HG03460 (cell line): ENCODE results near the gene HLA-DOB.

Experiments used
- ATAC-seq: cut with Tn5 transposase; IDR thresholded peaks from one replicate; pipeline ENCODE4 v1.9.1; 2021; ENCODE audit not compliant: unreplicated experiment

HLA-DOB gene

DNA sequence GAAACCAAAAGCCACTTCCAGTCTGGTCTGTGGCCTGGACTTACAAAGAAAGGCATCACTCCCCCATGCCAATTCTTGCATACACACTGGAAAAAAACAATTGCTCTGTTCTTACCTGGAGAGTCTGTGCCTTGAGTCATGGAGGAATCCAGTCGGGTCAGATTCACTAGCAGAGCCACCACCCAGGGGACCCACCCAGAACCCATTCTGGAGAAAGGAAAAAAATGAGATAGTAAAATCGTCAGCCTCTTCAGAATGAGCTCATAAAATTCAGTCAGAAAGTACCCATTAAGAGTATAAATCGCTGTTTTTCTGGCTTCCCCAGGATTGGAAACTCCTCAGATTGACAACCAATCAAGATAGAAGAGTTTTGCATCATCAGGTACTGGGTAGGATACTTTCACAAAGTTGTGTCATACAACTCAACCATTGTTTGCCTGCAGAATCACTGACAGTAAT is at the start of gene HLA-DOB:
Gene HLA-DOB, minus strand, starts transcription at position 257 of the 459 bp plus-strand sequence. Its CDS starts 51 bp downstream, at position 206.
- no peak for ATAC-seq

GRCh38 chr6:32865724-32866443 is 49.1 kb upstream of the HLA-DOB start:
- no peak for ATAC-seq

DNA sequence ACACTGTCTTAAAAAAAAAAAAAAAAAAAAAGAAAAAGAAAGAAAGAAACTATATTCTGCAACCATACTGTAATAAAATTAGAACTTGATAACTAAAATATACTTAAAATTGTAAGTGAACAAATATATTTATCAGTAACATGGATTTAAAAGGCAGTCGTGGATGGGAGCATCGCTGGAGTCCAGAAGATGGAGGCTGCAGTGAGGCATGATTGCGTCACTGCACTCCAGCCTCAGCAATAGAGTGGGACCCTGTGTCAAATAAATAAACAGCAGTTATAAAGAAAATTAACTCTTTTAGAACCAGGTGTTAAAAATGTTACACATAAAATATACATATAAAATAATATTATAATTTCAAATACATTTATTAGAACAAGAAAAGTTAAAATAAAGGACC is 45.9 kb upstream of the HLA-DOB start:
- no peak for ATAC-seq

DNA sequence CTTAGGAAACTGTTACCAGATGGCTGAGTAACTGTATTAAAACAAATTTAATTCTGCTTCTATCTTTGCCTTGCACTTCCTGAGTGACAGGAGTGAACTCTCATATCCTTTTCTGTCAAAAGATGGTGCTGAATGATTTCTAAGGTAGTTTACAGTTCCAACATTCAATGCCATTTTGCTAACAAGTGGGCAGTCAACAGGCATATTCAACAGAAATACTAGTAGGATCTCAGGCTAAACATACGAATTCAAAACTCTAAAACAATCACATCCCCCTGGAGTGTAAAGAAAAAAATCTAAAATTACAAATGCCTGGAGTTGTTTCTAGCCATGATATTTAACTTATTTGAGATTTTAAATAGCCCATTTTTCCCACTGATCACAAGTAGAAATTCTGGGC is 43.9 kb upstream of the HLA-DOB start:
- ATAC-seq: no peak

- ATAC-seq: no peak
Measured at GRCh38 chr6:32858194-32858593, 41.4 kb upstream of the HLA-DOB start.

- ATAC-seq: no peak
Measured at GRCh38 chr6:32857156-32857891, 40.5 kb upstream of the HLA-DOB start.

- ATAC-seq: no peak
Measured at GRCh38 chr6:32855467-32856174, 38.8 kb upstream of the HLA-DOB start.

DNA sequence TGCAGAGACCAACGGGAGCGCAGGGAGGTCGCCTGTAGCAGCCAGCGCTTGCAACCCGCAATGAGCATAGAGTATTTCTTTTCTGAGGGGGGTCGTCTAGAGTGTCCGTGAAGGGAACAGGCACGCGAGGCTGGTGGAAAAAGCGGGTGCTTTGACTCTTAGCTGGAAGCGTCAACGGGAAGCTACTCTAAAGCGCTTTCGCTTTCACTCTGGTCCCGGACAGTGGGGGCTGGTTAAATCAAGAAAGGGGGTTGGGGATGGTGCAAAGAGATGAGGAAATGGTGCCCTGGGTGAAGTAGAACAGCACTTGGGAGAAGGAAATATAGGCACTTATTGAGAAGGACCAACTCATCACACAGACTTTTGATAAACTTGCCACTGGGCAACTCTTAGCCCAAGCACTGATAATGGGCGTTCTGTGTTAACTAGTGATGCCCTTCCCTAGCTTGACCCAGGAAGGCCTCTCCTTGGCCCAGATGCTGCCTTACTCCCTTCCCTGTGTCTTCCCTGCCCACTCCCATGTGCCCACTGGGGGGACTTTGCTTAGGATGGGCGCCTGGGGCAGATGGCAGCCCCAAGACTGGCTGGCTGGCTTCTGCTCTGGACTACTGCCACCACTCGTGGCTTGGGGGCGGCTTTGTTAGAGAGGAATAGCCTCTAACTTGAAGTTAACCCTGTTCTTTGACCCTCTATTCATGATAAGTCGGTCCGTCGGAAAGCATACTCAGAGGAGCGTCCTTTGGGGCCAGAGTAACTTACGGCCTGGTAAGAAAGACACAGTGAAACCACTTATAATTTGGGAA is 37.8 kb upstream of the HLA-DOB start:
- ATAC-seq: peak; percentile 18

DNA sequence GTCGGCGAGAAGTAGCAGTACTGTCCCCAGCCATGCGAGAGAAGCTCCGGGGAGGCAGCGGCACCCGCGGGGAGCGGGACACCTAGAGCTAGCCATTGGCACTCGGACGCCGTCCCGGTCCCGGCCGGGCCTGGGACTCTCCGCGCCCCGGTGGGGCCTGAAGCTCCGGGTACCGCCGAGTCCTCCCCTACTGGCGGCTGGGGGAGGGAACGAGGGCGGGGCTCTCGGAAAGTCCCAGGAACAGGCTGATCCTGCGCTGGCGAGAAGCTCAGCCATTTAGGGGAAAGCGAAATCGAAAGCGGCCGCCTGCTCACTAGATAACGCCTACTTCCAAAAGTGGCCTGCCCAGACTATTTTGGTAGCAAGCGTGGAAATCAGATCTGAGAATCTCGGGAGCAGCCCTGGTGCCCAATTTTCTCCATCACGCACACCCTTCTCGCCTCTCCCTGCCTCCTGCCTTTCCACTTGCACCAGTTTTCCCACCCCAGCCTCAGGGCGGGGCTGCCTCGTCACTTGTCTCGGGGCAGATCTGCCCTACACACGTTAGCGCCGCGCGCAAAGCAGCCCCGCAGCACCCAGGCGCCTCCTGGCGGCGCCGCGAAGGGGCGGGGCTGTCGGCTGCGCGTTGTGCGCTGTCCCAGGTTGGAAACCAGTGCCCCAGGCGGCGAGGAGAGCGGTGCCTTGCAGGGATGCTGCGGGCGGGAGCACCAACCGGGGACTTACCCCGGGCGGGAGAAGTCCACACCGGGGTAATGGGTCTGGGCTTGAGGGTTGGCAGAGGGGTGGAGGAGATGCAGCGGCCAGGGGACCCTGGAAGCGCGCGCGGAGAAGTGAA is 37.0 kb upstream of the HLA-DOB start, which contains the start of the genes PSMB9 and TAP1:
Gene PSMB9, plus strand, starts transcription at position 652 of the 835 bp plus-strand sequence. Its CDS starts 38 bp downstream, at position 690.
Gene TAP1, minus strand, starts transcription at position 164 of the 835 bp plus-strand sequence. Its CDS starts 68 bp downstream, at position 96.
- ATAC-seq: peak; percentile 71

GRCh38 chr6:32852844-32853540 is 36.2 kb upstream of the HLA-DOB start:
- peak; percentile 23 for ATAC-seq

GRCh38 chr6:32852018-32852843 is 35.4 kb upstream of the HLA-DOB start:
- no peak for ATAC-seq

- no peak for ATAC-seq
Measured at GRCh38 chr6:32851025-32851424, 34.2 kb upstream of the HLA-DOB start.

DNA sequence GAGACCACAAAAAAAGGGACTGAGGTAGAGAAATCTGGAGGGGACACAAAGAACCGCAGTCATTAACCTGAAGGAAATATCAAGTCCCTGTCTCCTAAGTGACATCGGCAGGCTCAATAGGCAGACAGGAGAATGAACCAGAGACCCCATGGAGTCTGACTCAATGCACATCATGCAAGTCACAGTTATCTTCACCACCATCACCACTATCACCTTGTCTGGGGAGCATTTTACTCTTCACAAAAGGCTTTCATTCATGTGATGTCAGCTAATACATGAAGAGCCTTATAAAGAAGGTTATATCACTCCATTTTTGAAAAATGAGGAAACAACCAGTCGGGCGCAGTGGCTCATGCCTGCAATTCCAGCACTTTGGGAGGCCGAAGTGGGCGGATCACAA is 32.3 kb upstream of the HLA-DOB start:
- ATAC-seq: no peak

- ATAC-seq: no peak
Measured at GRCh38 chr6:32847795-32848194, 31.0 kb upstream of the HLA-DOB start.

DNA sequence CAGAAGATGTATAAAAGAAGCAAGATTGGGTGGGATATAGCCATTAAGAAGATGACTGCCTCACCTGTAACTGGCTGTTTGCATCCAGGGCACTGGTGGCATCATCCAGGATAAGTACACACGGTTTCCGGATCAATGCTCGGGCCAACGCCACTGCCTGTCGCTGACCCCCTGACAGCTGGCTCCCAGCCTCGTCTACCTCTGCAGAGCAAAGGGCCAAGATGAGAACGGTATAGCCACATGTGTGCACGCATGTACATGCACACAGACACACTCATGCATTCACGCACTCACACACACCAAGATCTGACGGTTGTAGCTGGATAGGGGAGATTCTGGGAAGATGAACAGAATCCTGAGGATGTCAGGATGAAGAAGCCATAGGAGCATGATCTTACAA is 30.2 kb upstream of the HLA-DOB start:
- ATAC-seq: no peak

- no peak for ATAC-seq
Measured at GRCh38 chr6:32845384-32845884, 28.6 kb upstream of the HLA-DOB start.

- ATAC-seq: no peak
Measured at GRCh38 chr6:32844839-32845383, 28.1 kb upstream of the HLA-DOB start.
